ENCODE measurements around the gene ENOX1.

DNA sequence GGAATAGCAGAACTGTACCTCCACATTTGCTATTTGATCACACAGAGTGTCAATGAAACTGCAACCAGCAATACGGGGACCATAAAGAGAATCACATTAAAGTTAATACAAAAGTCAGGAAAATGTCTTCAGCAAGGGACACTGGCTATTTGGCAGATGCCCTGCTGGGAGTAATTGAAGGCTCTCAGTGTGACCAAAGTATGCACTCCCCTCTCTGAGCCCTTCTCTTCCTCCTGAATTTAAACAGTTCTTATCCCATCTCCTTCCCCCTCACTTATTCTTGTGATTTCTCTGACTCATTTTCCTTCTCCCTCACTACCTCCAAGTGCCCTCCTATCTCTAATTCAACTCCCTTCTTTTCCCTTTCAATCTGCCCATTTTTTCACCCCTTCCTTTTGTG is 117.7 kb downstream of the ENOX1 start:
- TF ChIP-seq CTCF (IDR thresholded peaks at IDR 0.05) (no peak), ZFX (IDR thresholded peaks at IDR 0.05; ENCODE audit: borderline replicate concordance) (no peak)
